ENCODE data around the gene GPR141.

DNA sequence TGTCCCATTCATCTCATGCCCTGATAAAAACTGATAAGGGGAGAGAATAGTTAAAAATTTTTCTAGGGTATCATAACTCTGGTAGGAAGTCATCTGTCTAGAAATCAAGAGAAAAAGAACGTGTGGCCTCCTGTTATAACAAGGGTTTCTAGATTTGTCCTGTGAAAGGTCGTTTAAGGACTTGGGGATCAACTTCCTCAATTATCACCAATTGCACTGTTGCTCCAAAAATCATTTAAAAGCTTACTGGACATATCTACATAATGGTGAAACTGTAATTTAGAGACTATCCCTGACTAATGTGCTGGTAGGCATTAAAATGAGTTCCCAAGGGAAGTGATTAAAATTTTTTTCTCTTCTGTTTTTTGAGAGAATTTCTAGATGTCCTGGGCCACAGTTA is 58.2 kb downstream of the GPR141 start:
- TF ChIP-seq, protein P1, sequence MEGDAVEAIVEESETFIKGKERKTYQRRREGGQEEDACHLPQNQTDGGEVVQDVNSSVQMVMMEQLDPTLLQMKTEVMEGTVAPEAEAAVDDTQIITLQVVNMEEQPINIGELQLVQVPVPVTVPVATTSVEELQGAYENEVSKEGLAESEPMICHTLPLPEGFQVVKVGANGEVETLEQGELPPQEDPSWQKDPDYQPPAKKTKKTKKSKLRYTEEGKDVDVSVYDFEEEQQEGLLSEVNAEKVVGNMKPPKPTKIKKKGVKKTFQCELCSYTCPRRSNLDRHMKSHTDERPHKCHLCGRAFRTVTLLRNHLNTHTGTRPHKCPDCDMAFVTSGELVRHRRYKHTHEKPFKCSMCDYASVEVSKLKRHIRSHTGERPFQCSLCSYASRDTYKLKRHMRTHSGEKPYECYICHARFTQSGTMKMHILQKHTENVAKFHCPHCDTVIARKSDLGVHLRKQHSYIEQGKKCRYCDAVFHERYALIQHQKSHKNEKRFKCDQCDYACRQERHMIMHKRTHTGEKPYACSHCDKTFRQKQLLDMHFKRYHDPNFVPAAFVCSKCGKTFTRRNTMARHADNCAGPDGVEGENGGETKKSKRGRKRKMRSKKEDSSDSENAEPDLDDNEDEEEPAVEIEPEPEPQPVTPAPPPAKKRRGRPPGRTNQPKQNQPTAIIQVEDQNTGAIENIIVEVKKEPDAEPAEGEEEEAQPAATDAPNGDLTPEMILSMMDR (IDR thresholded peaks at IDR 0.05), result no peak
- TF ChIP-seq EZH2 (IDR thresholded peaks at IDR 0.05; ENCODE audit: borderline replicate concordance, insufficient read depth, low read depth, low read length, poor library complexity, severe bottlenecking), result no peak

Measured in B cell (primary cell).